CD14-positive monocyte (primary cell): ENCODE results near the gene VRK3. TPM values are rescaled to one million over a fixed set of nuclear protein-coding genes. Genes with fewer than 3 reads are reported as not detected.
A peak's percentile ranks its signal among the peaks of the same experiment; 100 is the strongest.

Experiments used
- DNase-seq, 3 donors: peaks; one replicate each; pipeline ENCODE4 v3.0.0-alpha.2; 2011 to 2022
- H2AFZ ChIP-seq: 2 replicates; pipeline ENCODE4 v1.6.0; 2012; ENCODE audit warnings: mild to moderate bottlenecking, low read depth, low read length, inconsistent platforms; ENCODE audit not compliant: insufficient read depth, poor library complexity, severe bottlenecking
- H3K27ac ChIP-seq, 2 donors: 1 replicate in 1 of 2; 2 replicates in 1 of 2; pipeline ENCODE4 v1.5.1; 2012 to 2013; ENCODE audit warnings: low read length in 2 of 2, control low read depth in 1 of 2, inconsistent platforms in 1 of 2, low read depth in 1 of 2, mild to moderate bottlenecking in 1 of 2
- H3K27me3 ChIP-seq, 2 donors: one replicate each; pipeline versions ENCODE4 v1.6.0 to v1.6.1; 2011 to 2013; ENCODE audit warnings: low read length in 2 of 2; ENCODE audit not compliant: control insufficient read depth in 2 of 2, insufficient read depth in 2 of 2
- H3K36me3 ChIP-seq, 2 donors: replicated peaks in 1 of 2; 1 replicate in 1 of 2; 2 replicates in 1 of 2; pipeline versions ENCODE4 v1.5.1 to v1.6.1; 2012 to 2013; ENCODE audit warnings: low read length in 2 of 2, control low read depth in 1 of 2, inconsistent platforms in 1 of 2, mild to moderate bottlenecking in 1 of 2; ENCODE audit not compliant: insufficient read depth in 2 of 2, control insufficient read depth in 1 of 2
- H3K4me1 ChIP-seq, 2 donors: 1 replicate in 1 of 2; 2 replicates in 1 of 2; pipeline versions ENCODE4 v1.5.1 to v1.6.1; 2012 to 2013; ENCODE audit warnings: low read length in 2 of 2, control low read depth in 1 of 2, inconsistent platforms in 1 of 2, mild to moderate bottlenecking in 1 of 2, moderate library complexity in 1 of 2; ENCODE audit not compliant: insufficient read depth in 2 of 2, control insufficient read depth in 1 of 2
- H3K4me2 ChIP-seq: replicated peaks from 2 replicates; pipeline ENCODE3; 2012; ENCODE audit warnings: low read length, moderate library complexity, mild to moderate bottlenecking; ENCODE audit not compliant: poor library complexity, severe bottlenecking; ENCODE audit errors: extremely low read depth
- H3K4me3 ChIP-seq, 3 experiments: fragments of 200-600 bp in 1 of 3; sonication (generic) in 1 of 3; replicated peaks in 1 of 3; 1 replicate in 2 of 3; 2 replicates in 1 of 3; pipeline ENCODE4 v1.5.1; 2011 to 2013; ENCODE audit warnings: low read length in 3 of 3, mild to moderate bottlenecking in 3 of 3, control low read depth in 2 of 3, low read depth in 2 of 3, inconsistent platforms in 1 of 3, moderate library complexity in 1 of 3
- H3K79me2 ChIP-seq: 2 replicates; pipeline ENCODE4 v1.6.0; 2012; ENCODE audit warnings: mild to moderate bottlenecking, control low read depth, inconsistent platforms, low read length, moderate library complexity; ENCODE audit not compliant: insufficient read depth
- H3K9ac ChIP-seq: 2 replicates; pipeline ENCODE4 v1.6.0; 2017; ENCODE audit warnings: low read length, mild to moderate bottlenecking; ENCODE audit not compliant: insufficient read depth, poor library complexity, severe bottlenecking
- H3K9me3 ChIP-seq, 2 donors: replicated peaks in 1 of 2; 1 replicate in 1 of 2; 2 replicates in 1 of 2; pipeline versions ENCODE4 v1.5.1 to v1.6.1; 2012 to 2013; ENCODE audit warnings: low read length in 2 of 2, control low read depth in 1 of 2; ENCODE audit not compliant: control insufficient read depth in 1 of 2, insufficient read depth in 1 of 2
- H4K20me1 ChIP-seq: 2 replicates; pipeline ENCODE4 v1.6.0; 2012; ENCODE audit warnings: mild to moderate bottlenecking, low read length, control low read depth, moderate library complexity; ENCODE audit not compliant: insufficient read depth
- H3K27ac Mint-ChIP-seq, 7 donors: one replicate each; pipeline ENCODE4 v1.8.0; 2020; ENCODE audit warnings: mild to moderate bottlenecking in 7 of 7, mixed read lengths in 7 of 7, moderate library complexity in 6 of 7, inconsistent platforms in 2 of 7
- H3K27me3 Mint-ChIP-seq, 3 donors: one replicate each; pipeline ENCODE4 v1.8.0; 2021 to 2022; ENCODE audit warnings: low read depth in 3 of 3, mild to moderate bottlenecking in 3 of 3, mixed read lengths in 3 of 3, moderate library complexity in 3 of 3, inconsistent platforms in 1 of 3
- H3K36me3 Mint-ChIP-seq, 2 donors: one replicate each; pipeline ENCODE4 v1.8.0; 2020; ENCODE audit warnings: mixed read lengths in 2 of 2, inconsistent platforms in 1 of 2, mild to moderate bottlenecking in 1 of 2
- H3K4me1 Mint-ChIP-seq: one replicate; pipeline ENCODE4 v1.8.0; 2020; ENCODE audit warnings: mild to moderate bottlenecking, mixed read lengths
- H3K4me3 Mint-ChIP-seq, 2 donors: one replicate each; pipeline ENCODE4 v1.8.0; 2020; ENCODE audit warnings: mild to moderate bottlenecking in 2 of 2, mixed read lengths in 2 of 2, moderate library complexity in 1 of 2
- H3K9me3 Mint-ChIP-seq, 7 donors: one replicate each; pipeline ENCODE4 v1.8.0; 2020 to 2022; ENCODE audit warnings: mixed read lengths in 7 of 7, mild to moderate bottlenecking in 6 of 7, moderate library complexity in 6 of 7, inconsistent platforms in 2 of 7
- WGBS: methylation state at CpG from one replicate; pipeline ENCODE4 v1.1.5; 2013; ENCODE audit warnings: missing lambda C conversion rate; ENCODE audit not compliant: insufficient coverage; 5-methylcytosine and 5-hydroxymethylcytosine counted together
- intact Hi-C, 2 donors: fragments of 100-400 bp; cut with micrococcal nuclease; formaldehyde crosslinking; loops; one replicate each; pipeline versions ENCODE4 v1.15.0 to v1.15.1; 2023
- polyA plus RNA-seq, 3 donors: library from polyadenylated mRNA; depleted of rRNA in 1 of 3; unstranded in 2 of 3; stranded (reverse) in 1 of 3; fragments of 300-500 nt in 2 of 3; fragments of >200 nt in 1 of 3; fragmentation: Illumina TruSeq in 2 of 3; gene quantifications; 1 replicate in 2 of 3; 2 replicates in 1 of 3; pipeline ENCODE4 v1.2.3, GENCODE V29; 2012 to 2021
- TF ChIP-seq, protein P1 (sequence below): fragments of 200-600 bp; IDR thresholded peaks from one replicate; pipeline ENCODE4 v1.8.0; 2022; ENCODE audit warnings: antibody characterized with exemption, mild to moderate bottlenecking

VRK3 gene
- polyA plus RNA-seq, 3 donors, result 42.8 to 47.3 (median 46.8) TPM

DNA sequence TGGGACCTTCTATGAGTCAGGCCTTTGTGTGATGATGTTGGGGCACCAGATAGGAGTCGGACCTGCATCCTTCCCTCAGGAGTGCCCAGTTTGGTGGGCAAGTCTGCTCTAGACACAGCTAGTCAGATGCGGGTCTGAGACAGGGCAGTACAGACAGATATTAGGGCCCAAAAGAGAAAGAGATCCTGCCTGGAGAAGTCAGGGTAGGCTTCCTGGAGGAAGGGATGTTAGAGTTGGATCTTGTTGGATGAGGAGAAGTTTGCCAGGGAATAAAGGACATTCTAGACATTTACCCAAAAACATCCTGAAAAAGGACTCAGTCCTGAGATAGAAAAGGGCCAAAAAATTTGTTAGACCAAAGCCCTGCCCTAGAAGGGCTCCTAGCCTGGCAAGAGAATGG is 17.2 kb downstream of the VRK3 start:
- Histone ChIP-seq H3K27ac (no peak overlapping the region), H4K20me1 (peaks cover 52% of the 10 kb centered on the region), H2AFZ (no peak overlapping the region), H3K4me2 (no peak overlapping the region), H3K36me3 (peaks cover 72 to 93% of the 10 kb centered on the region in 2 donors), H3K9ac (no peak overlapping the region), H3K4me3 (no peak overlapping the region), H3K4me1 (peaks cover 13 to 22% of the 10 kb centered on the region in 2 donors), H3K27me3 (no peaks in the 10 kb centered on the region), H3K79me2 (no peaks in the 10 kb centered on the region), H3K9me3 (no peaks in the 10 kb centered on the region)
- DNase-seq, result no peak
- peaks cover 0 to 2% (median 0%) of the 10 kb centered on the region in 3 donors for H3K27me3 Mint-ChIP-seq
- WGBS, result 100% methylated on average over 1 of the region's 2 CpGs
- H3K27ac Mint-ChIP-seq, result peak overlapping the region in 2 of 7 donors; percentile 38 to 56
- intact Hi-C loops, result no loop called here
- H3K4me1 Mint-ChIP-seq, result peaks cover 17% of the 10 kb centered on the region
- TF ChIP-seq, protein P1, sequence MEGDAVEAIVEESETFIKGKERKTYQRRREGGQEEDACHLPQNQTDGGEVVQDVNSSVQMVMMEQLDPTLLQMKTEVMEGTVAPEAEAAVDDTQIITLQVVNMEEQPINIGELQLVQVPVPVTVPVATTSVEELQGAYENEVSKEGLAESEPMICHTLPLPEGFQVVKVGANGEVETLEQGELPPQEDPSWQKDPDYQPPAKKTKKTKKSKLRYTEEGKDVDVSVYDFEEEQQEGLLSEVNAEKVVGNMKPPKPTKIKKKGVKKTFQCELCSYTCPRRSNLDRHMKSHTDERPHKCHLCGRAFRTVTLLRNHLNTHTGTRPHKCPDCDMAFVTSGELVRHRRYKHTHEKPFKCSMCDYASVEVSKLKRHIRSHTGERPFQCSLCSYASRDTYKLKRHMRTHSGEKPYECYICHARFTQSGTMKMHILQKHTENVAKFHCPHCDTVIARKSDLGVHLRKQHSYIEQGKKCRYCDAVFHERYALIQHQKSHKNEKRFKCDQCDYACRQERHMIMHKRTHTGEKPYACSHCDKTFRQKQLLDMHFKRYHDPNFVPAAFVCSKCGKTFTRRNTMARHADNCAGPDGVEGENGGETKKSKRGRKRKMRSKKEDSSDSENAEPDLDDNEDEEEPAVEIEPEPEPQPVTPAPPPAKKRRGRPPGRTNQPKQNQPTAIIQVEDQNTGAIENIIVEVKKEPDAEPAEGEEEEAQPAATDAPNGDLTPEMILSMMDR, result no peak
- H3K36me3 Mint-ChIP-seq, result peaks cover 74 to 90% of the 10 kb centered on the region in 2 donors
- H3K4me3 Mint-ChIP-seq, result no peak overlapping the region
- no peaks in the 10 kb centered on the region for H3K9me3 Mint-ChIP-seq

DNA sequence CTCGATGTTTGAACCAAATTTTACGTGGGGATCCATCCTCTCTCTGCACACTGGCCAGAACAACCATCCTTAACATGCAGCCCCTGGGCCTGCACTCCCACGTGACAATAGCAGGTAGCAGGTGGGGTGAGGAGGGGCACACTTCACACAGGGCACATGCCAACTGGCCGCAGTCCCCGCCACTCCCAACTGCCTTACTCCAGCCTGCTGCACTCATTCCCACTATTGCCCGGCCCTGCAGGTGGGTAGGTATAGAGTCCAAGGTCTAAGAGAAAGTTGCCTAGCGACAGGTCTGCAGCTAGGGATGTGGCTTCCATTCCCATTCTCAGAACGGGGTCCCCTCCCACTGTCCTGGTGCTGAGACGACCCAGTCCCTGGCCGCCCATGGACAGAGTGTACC is 18.0 kb downstream of the VRK3 start:
- H3K4me3 ChIP-seq, result no peak overlapping the region
- Mint-ChIP-seq H3K9me3 (no peaks in the 10 kb centered on the region), H3K27ac (no peak overlapping the region), H3K27me3 (peaks cover 0 to 2% (median 0%) of the 10 kb centered on the region in 3 donors), H3K36me3 (peaks cover 77 to 92% of the 10 kb centered on the region in 2 donors), H3K4me3 (no peak overlapping the region), H3K4me1 (peaks cover 17% of the 10 kb centered on the region)
- peaks cover 13 to 22% of the 10 kb centered on the region in 2 donors for H3K4me1 ChIP-seq
- no peaks in the 10 kb centered on the region for H3K79me2 ChIP-seq
- H3K27ac ChIP-seq, result no peak overlapping the region
- peaks cover 59% of the 10 kb centered on the region for H4K20me1 ChIP-seq
- H3K4me2 ChIP-seq, result no peak overlapping the region
- intact Hi-C loops, result no loop called here
- H3K27me3 ChIP-seq, result no peaks in the 10 kb centered on the region
- H3K9me3 ChIP-seq, result no peaks in the 10 kb centered on the region
- H3K9ac ChIP-seq, result no peak overlapping the region
- H3K36me3 ChIP-seq, result peaks cover 74 to 93% of the 10 kb centered on the region in 2 donors
- WGBS, result 98% methylated on average over 5 of the region's 10 CpGs
- TF ChIP-seq, protein P1, result no peak
- no peak overlapping the region for H2AFZ ChIP-seq
- no peak for DNase-seq
